ENCODE measurements around the gene HOXB9. TPM values are rescaled to one million over a fixed set of nuclear protein-coding genes. Genes with fewer than 3 reads are reported as not detected.
A peak's percentile ranks its signal among the peaks of the same experiment; 100 is the strongest.

HOXB9 gene
- total RNA-seq, 6 experiments from 2014 or later: not detected

DNA sequence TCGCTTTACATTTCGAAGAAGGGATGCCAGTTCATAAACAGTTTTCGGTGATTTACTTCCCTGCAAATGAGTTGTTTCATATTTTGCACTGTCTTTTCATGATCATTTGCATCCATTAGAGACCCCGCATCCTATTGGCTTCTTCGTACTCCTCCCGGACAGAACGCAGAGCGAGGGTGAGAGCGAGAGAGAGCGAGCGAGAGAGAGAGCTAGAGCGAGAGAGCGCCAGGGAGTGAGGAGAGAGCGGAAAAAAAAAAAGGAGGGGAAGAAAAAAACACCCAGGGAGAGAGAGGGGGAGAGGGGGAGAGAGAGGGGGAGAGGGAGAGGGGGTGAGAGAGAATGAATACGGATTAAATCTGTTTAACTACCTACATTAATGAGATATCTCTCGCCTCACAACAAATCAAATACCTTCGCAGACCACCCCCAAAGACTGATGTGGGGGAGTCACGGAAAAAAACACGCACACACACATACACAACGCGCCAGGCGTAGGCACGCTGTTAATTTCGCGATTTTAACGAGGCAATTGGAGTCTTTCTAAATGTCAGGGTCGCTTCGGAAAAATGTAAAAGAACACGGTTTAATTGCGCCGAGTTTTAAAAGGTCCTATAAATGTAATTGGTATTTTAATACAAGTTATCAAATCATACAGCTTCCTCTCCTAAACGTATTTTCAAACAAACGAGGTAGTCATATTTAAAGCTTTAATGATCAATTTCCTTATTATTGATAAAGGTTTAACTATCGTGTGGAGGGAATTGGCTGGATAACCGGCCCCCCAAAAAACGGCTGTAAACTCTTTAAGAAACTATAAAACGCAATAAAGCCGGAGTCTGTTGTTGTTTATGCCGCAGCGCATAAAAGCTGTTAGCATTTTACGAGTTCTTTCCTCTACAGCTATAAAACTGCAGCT lies 10.9 kb downstream of the HOXB9 start, which contains the start of gene HOXB8:
Gene HOXB8, minus strand, starts transcription at position 246 of the 916 bp plus-strand sequence. CDS start 588 bp downstream, outside the sequence.
- DNase-seq (no peak), ATAC-seq (no peak)
- Histone ChIP-seq H3K4me3 (no peak within 1 kb of the TSS), H3K36me3 (no peaks in the 10 kb centered on the region), H3K9me3 (no peaks in the 10 kb centered on the region), H3K27ac (no peak within 1 kb of the TSS), H3K27me3 (peaks cover 29 to 81% of the 10 kb centered on the region in 2 donors), H3K4me1 (peaks cover 0 to 11% (median 2%) of the 10 kb centered on the region in 4 donors)
- intact Hi-C loops (cut with DNase I): loop anchor here in 1 of 2 donors (10.0 kb wide), 1 partner anchor 271 kb away; no protein-coding TSS in a partner anchor
- 9% methylated on average over 41 of the region's 41 CpGs for WGBS (ENCODE audit: insufficient coverage, low coverage, low lambda C conversion rate, missing lambda C conversion rate)
- TF ChIP-seq POLR2A (IDR thresholded peaks at IDR 0.05) (no peak), CTCF (IDR thresholded peaks at IDR 0.05) (no peak)

- H3K4me1 ChIP-seq: peaks cover 0 to 13% (median 2%) of the 10 kb centered on the region in 4 donors
- H3K9me3 ChIP-seq: no peaks in the 10 kb centered on the region
- H3K27ac ChIP-seq: no peak overlapping the region
- 4% methylated on average over 27 of the region's 55 CpGs for WGBS (ENCODE audit: insufficient coverage, low coverage, low lambda C conversion rate, missing lambda C conversion rate)
- intact Hi-C loops (cut with DNase I): loop anchor here in 1 of 2 donors (10.0 kb wide), 1 partner anchor 269 kb away; no protein-coding TSS in a partner anchor
- no peak overlapping the region for H3K4me3 ChIP-seq
- no peaks in the 10 kb centered on the region for H3K36me3 ChIP-seq
- DNase-seq (no peak), ATAC-seq (no peak)
- no peak for TF ChIP-seq POLR2A (IDR thresholded peaks at IDR 0.05)
- TF ChIP-seq CTCF (IDR thresholded peaks at IDR 0.05): no peak
- H3K27me3 ChIP-seq: peaks cover 32 to 82% of the 10 kb centered on the region in 2 donors
Observed at GRCh38 chr17:48613862-48614694, 12.1 kb downstream of the HOXB9 start.

DNA sequence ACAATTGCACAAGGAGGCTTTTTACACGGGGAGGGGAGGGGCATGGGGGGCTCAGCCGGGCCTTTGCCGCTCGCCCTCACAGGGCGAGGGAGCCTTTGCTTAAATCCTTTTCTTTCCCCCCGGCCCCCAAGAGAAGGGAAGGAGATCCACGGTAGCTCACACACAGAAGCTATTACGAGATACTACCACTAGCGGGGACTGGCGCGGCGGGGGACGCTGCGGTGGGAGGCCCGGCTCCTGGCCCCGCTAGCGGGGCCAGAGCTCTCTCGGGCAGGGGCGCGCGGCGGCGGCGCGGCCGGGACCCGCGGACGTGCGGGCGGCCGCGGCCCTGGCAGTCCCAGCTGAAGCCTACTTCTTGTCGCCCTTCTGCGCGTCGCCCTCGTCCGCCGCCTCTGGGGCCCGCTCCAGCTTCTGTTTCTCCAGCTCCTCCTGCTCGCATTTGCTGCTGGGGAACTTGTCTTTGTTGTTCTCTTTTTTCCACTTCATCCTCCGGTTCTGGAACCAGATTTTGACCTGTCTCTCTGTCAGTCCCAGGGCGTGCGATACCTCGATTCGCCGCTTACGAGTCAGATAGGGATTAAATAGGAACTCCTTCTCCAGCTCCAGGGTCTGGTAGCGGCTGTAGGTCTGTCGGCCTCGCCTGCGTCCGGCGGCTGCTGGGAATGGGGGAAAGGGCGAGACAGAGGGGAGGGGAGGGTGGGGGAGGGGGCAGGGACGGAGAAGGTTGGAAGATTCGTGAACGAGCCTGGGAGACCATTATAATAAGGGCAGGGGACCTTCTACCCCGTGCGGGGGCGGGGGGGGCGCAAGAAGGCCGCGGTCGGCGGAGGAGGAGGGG lies 13.1 kb downstream of the HOXB9 start:
- no peaks in the 10 kb centered on the region for H3K9me3 ChIP-seq
- H3K27ac ChIP-seq: no peak overlapping the region
- TF ChIP-seq CTCF (IDR thresholded peaks at IDR 0.05): peak in 1 of 4 donors; percentile 11
- no peak for TF ChIP-seq POLR2A (IDR thresholded peaks at IDR 0.05)
- peak; percentile 21 to 58 (median 44) for ATAC-seq
- DNase-seq: peak in 1 of 3 donors; percentile 22
- H3K27me3 ChIP-seq: peaks cover 35 to 82% of the 10 kb centered on the region in 2 donors
- intact Hi-C loops (cut with DNase I): loop anchor here in 1 of 2 donors (10.0 kb wide), 1 partner anchor 268 kb away; no protein-coding TSS in a partner anchor
- peaks cover 0 to 13% (median 2%) of the 10 kb centered on the region in 4 donors for H3K4me1 ChIP-seq
- H3K4me3 ChIP-seq: no peak overlapping the region
- 6% methylated on average over 39 of the region's 67 CpGs for WGBS (ENCODE audit: insufficient coverage, low coverage, low lambda C conversion rate, missing lambda C conversion rate)
- no peaks in the 10 kb centered on the region for H3K36me3 ChIP-seq
